H9 (cell line): Measurements from ENCODE around the gene LDB2. TPM values are rescaled to one million over a fixed set of nuclear protein-coding genes. Genes with fewer than 3 reads are reported as not detected.

Experiments used
- DNase-seq: peaks from one replicate; pipeline ENCODE4 v3.0.0-alpha.2; 2017
- H2AFZ ChIP-seq: one replicate; pipeline ENCODE4 v1.6.1; 2013; ENCODE audit warnings: mild to moderate bottlenecking, low read length, control low read depth, moderate library complexity
- H2AK5ac ChIP-seq: 2 replicates; pipeline ENCODE4 v1.6.1; 2013; ENCODE audit warnings: low read length, control low read depth, mixed read lengths; ENCODE audit not compliant: insufficient read length
- H2BK120ac ChIP-seq: one replicate; pipeline ENCODE4 v1.6.1; 2013; ENCODE audit warnings: low read depth, mild to moderate bottlenecking, low read length, control low read depth, inconsistent platforms; ENCODE audit not compliant: poor library complexity, severe bottlenecking
- H2BK12ac ChIP-seq: 2 replicates; pipeline ENCODE4 v1.6.1; 2013; ENCODE audit warnings: low read length, control low read depth, mixed read lengths, low read depth; ENCODE audit not compliant: insufficient read length
- H2BK15ac ChIP-seq: 2 replicates; pipeline ENCODE4 v1.6.1; 2013; ENCODE audit warnings: low read depth, low read length, control low read depth
- H2BK20ac ChIP-seq: one replicate; pipeline ENCODE4 v1.6.1; 2013; ENCODE audit warnings: low read depth, mild to moderate bottlenecking, low read length, control low read depth, inconsistent platforms; ENCODE audit not compliant: poor library complexity, severe bottlenecking
- H2BK5ac ChIP-seq: 2 replicates; pipeline ENCODE4 v1.6.1; 2013; ENCODE audit warnings: low read length, control low read depth, mixed read lengths; ENCODE audit not compliant: insufficient read length
- H3K14ac ChIP-seq: 2 replicates; pipeline ENCODE4 v1.6.1; 2013; ENCODE audit warnings: low read length, control low read depth; ENCODE audit not compliant: insufficient read depth
- H3K18ac ChIP-seq: 2 replicates; pipeline ENCODE4 v1.6.1; 2013; ENCODE audit warnings: low read depth, mild to moderate bottlenecking, mixed read lengths, low read length, control low read depth; ENCODE audit not compliant: insufficient read length
- H3K23ac ChIP-seq: 2 replicates; pipeline ENCODE4 v1.6.1; 2013; ENCODE audit warnings: low read length, control low read depth, mixed read lengths, low read depth; ENCODE audit not compliant: insufficient read length
- H3K23me2 ChIP-seq: 2 replicates; pipeline ENCODE4 v1.6.1; 2013; ENCODE audit warnings: low read depth, mild to moderate bottlenecking, mixed read lengths, low read length, control low read depth; ENCODE audit not compliant: insufficient read length, poor library complexity, severe bottlenecking
- H3K27ac ChIP-seq: 2 replicates; pipeline ENCODE4 v1.5.1; 2013; ENCODE audit warnings: low read length, control low read depth, mixed read lengths, low read depth; ENCODE audit not compliant: insufficient read length
- H3K27me3 ChIP-seq: 2 replicates; pipeline ENCODE4 v1.6.1; 2013; ENCODE audit warnings: low read length, control low read depth, inconsistent platforms; ENCODE audit not compliant: insufficient read depth
- H3K4ac ChIP-seq: 2 replicates; pipeline ENCODE4 v1.6.1; 2013; ENCODE audit warnings: low read depth, mild to moderate bottlenecking, control low read depth, inconsistent platforms, low read length, moderate library complexity
- H3K4me1 ChIP-seq: 2 replicates; pipeline ENCODE4 v1.6.1; 2013; ENCODE audit warnings: low read length, control low read depth, inconsistent platforms; ENCODE audit not compliant: insufficient read depth
- H3K4me2 ChIP-seq: 2 replicates; pipeline ENCODE4 v1.6.1; 2013; ENCODE audit warnings: low read length, control low read depth, mixed read lengths; ENCODE audit not compliant: insufficient read length, insufficient read depth
- H3K56ac ChIP-seq: 2 replicates; pipeline ENCODE4 v1.6.1; 2013; ENCODE audit warnings: low read depth, mild to moderate bottlenecking, mixed read lengths, low read length, control low read depth; ENCODE audit not compliant: insufficient read length
- H3K79me1 ChIP-seq: 2 replicates; pipeline ENCODE4 v1.6.1; 2013; ENCODE audit warnings: low read depth, mild to moderate bottlenecking, moderate library complexity, low read length, control low read depth, inconsistent platforms; ENCODE audit not compliant: insufficient read depth, poor library complexity, severe bottlenecking
- H3K79me2 ChIP-seq: 2 replicates; pipeline ENCODE4 v1.6.1; 2013; ENCODE audit warnings: low read length, control low read depth, inconsistent platforms; ENCODE audit not compliant: insufficient read depth
- H3K9ac ChIP-seq: 2 replicates; pipeline ENCODE4 v1.6.1; 2013; ENCODE audit warnings: low read length, control low read depth, mixed read lengths; ENCODE audit not compliant: insufficient read length; ENCODE audit errors: extremely low read depth
- H3K9me3 ChIP-seq: one replicate; pipeline ENCODE4 v1.6.1; 2013; ENCODE audit warnings: low read depth, low read length, inconsistent platforms; ENCODE audit not compliant: control insufficient read depth
- H3T11ph ChIP-seq: one replicate; pipeline ENCODE4 v1.6.1; 2013; ENCODE audit warnings: mild to moderate bottlenecking, low read length, control low read depth, inconsistent platforms
- H4K20me1 ChIP-seq: one replicate; pipeline ENCODE4 v1.6.1; 2013; ENCODE audit not compliant: control insufficient read depth, insufficient read length, insufficient read depth
- H4K5ac ChIP-seq: 2 replicates; pipeline ENCODE4 v1.6.1; 2013; ENCODE audit warnings: low read depth, mild to moderate bottlenecking, mixed read lengths, low read length, control low read depth; ENCODE audit not compliant: insufficient read length
- H4K8ac ChIP-seq: replicated peaks from 2 replicates; pipeline ENCODE4 v1.6.1; 2013; ENCODE audit warnings: low read length, control low read depth, mixed read lengths, low read depth; ENCODE audit not compliant: insufficient read length
- H4K91ac ChIP-seq: 2 replicates; pipeline ENCODE4 v1.6.1; 2013; ENCODE audit warnings: low read depth, mild to moderate bottlenecking, moderate library complexity, mixed read lengths, low read length, control low read depth; ENCODE audit not compliant: insufficient read length
- H3K27ac Mint-ChIP-seq, 3 experiments: 2 replicates in 2 of 3; 3 replicates in 1 of 3; pipeline ENCODE4 v1.8.0; 2020 to 2021; ENCODE audit warnings: mixed read lengths in 3 of 3, mild to moderate bottlenecking in 1 of 3, moderate library complexity in 1 of 3
- H3K27me3 Mint-ChIP-seq: 2 replicates; pipeline ENCODE4 v1.8.0; 2021; ENCODE audit warnings: low read depth, mild to moderate bottlenecking, moderate library complexity, mixed read lengths
- H3K36me3 Mint-ChIP-seq, 3 experiments: 2 replicates in 2 of 3; 3 replicates in 1 of 3; pipeline ENCODE4 v1.8.0; 2020 to 2021; ENCODE audit warnings: low read depth in 3 of 3, mixed read lengths in 3 of 3; ENCODE audit not compliant: insufficient read depth in 1 of 3
- H3K4me1 Mint-ChIP-seq, 2 experiments: 2 replicates each; pipeline ENCODE4 v1.8.0; 2020; ENCODE audit warnings: mixed read lengths in 2 of 2
- H3K4me3 Mint-ChIP-seq, 2 experiments: 2 replicates in 1 of 2; 3 replicates in 1 of 2; pipeline ENCODE4 v1.8.0; 2020 to 2021; ENCODE audit warnings: mild to moderate bottlenecking in 2 of 2, mixed read lengths in 2 of 2, moderate library complexity in 1 of 2
- H3K9me3 Mint-ChIP-seq, 2 experiments: 2 replicates in 1 of 2; 3 replicates in 1 of 2; pipeline ENCODE4 v1.8.0; 2020; ENCODE audit warnings: mild to moderate bottlenecking in 2 of 2, mixed read lengths in 2 of 2, moderate library complexity in 1 of 2
- CTCF ChIP-seq: fragments of 200-600 bp; sonication (generic); conservative IDR thresholded peaks from 3 replicates; pipeline ENCODE4 v1.8.0; 2021; ENCODE audit warnings: antibody characterized with exemption, mild to moderate bottlenecking
- WGBS: extraction: QIAGEN DNeasy Blood & Tissue Kit; methylation state at CpG from one replicate; pipeline ENCODE4 v1.1.7; 2013; ENCODE audit warnings: missing lambda C conversion rate, low lambda C conversion rate, mixed read lengths; ENCODE audit not compliant: insufficient read length; ENCODE audit errors: extremely low coverage; 5-methylcytosine and 5-hydroxymethylcytosine counted together
- total RNA-seq: library from RNA; stranded (reverse); gene quantifications from 2 replicates; pipeline ENCODE4 v1.2.1, GENCODE V29; 2021

The LDB2 gene
- total RNA-seq, 1 experiment from 2014 or later = 22.5 TPM

- Histone ChIP-seq H3K23me2 (no peaks in the 10 kb centered on the region), H3K4me2 (no peak overlapping the region), H3K9me3 (no peaks in the 10 kb centered on the region), H3K18ac (no peak overlapping the region), H2AFZ (no peak overlapping the region), H4K8ac (no peak overlapping the region), H2BK15ac (no peak overlapping the region), H3T11ph (no peak overlapping the region), H3K79me2 (no peaks in the 10 kb centered on the region), H2AK5ac (no peak overlapping the region), H3K4ac (no peak overlapping the region), H3K14ac (no peak overlapping the region), H3K56ac (no peak overlapping the region), H3K79me1 (no peaks in the 10 kb centered on the region), H2BK12ac (no peak overlapping the region), H3K27ac (no peak overlapping the region), H4K5ac (no peak overlapping the region), H3K27me3 (no peaks in the 10 kb centered on the region), H3K23ac (no peak overlapping the region), H3K9ac (no peak overlapping the region), H3K4me1 (peaks cover 6% of the 10 kb centered on the region; the same call in 1 of the 2 replicates), H2BK120ac (no peak overlapping the region), H4K20me1 (no peaks in the 10 kb centered on the region), H4K91ac (no peak overlapping the region), H2BK20ac (no peak overlapping the region), H2BK5ac (no peak overlapping the region)
- Mint-ChIP-seq H3K27ac (peak overlapping the region in 1 of 3 experiments; percentile 78; a peak in 1 of 7 replicates), H3K27me3 (no peaks in the 10 kb centered on the region), H3K36me3 (peaks cover 9 to 18% (median 10%) of the 10 kb centered on the region in 3 experiments; a peak in 5 of 7 replicates), H3K4me1 (peaks cover 37 to 41% of the 10 kb centered on the region in 2 experiments), H3K4me3 (no peak overlapping the region), H3K9me3 (no peaks in the 10 kb centered on the region)
- WGBS = no CpG with 5 or more reads among the region's 14 CpGs
- TF ChIP-seq CTCF = no peak
- DNase-seq = no peak
Observed at GRCh38 chr4:16757080-16757521, 141.3 kb downstream of the LDB2 start.
